PC-3 (cell line): ENCODE results near the gene ENAH. TPM values are rescaled to one million over a fixed set of nuclear protein-coding genes. Genes with fewer than 3 reads are reported as not detected.

Experiments used
- ATAC-seq: fragments of 200-7000 bp; cut with Tn5 transposase; 2 replicates; pipeline ENCODE4 v1.9.1; 2020; ENCODE audit warnings: mild to moderate bottlenecking, moderate library complexity
- BruUV-seq: library from RNA; stranded (reverse); fragments of 400-500 nt; replicated peaks from 2 replicates; lab custom pipeline; 2021; lab: Mats Ljungman, UMichigan
- CTCF ChIA-PET: fragments of 300-600 bp; sonication (Branson Sonifier 250); formaldehyde crosslinking; loops from one replicate; lab custom pipeline; 2022; ENCODE audit warnings: antibody characterized with exemption; lab: Charles Lee
- POLR2A ChIA-PET: fragments of 300-600 bp; sonication (Branson Sonifier 250); formaldehyde crosslinking; loops from one replicate; lab custom pipeline; 2022; ENCODE audit warnings: antibody characterized with exemption; ENCODE audit not compliant: unreplicated experiment; lab: Charles Lee
- DNase-seq: peaks from one replicate; pipeline ENCODE4 v3.0.0-alpha.2; 2015
- H2AFZ ChIP-seq: fragments of 300-600 bp; sonication (generic); 2 replicates; pipeline ENCODE4 v1.6.0; 2016; ENCODE audit warnings: antibody characterized with exemption, low read length
- H3F3A ChIP-seq: fragments of 300-600 bp; sonication (generic); one replicate; pipeline ENCODE4 v1.6.0; 2017; ENCODE audit warnings: antibody characterized with exemption, low read length, control low read depth, mild to moderate bottlenecking; ENCODE audit not compliant: unreplicated experiment
- H3K27ac ChIP-seq: fragments of 300-600 bp; sonication (generic); 2 replicates; pipeline ENCODE4 v1.5.1; 2016; ENCODE audit warnings: mild to moderate bottlenecking, low read length
- H3K27me3 ChIP-seq: fragments of 300-600 bp; sonication (generic); 2 replicates; pipeline ENCODE4 v1.6.1; 2016; ENCODE audit warnings: low read length, mixed read lengths
- H3K36me3 ChIP-seq: fragments of 300-600 bp; sonication (generic); 2 replicates; pipeline ENCODE4 v1.6.1; 2016; ENCODE audit warnings: low read depth, mixed run types, low read length, mixed read lengths
- H3K4me1 ChIP-seq: fragments of 300-600 bp; sonication (generic); 2 replicates; pipeline ENCODE4 v1.5.1; 2016; ENCODE audit warnings: low read length; ENCODE audit not compliant: insufficient read depth
- H3K4me2 ChIP-seq: fragments of 300-600 bp; sonication (generic); 2 replicates; pipeline ENCODE4 v1.6.0; 2016; ENCODE audit warnings: low read length
- H3K4me3 ChIP-seq: fragments of 300-600 bp; sonication (generic); 2 replicates; pipeline ENCODE4 v1.5.1; 2016; ENCODE audit warnings: mild to moderate bottlenecking, low read length, mixed read lengths
- H3K79me2 ChIP-seq: fragments of 300-600 bp; sonication (generic); 2 replicates; pipeline ENCODE4 v1.6.1; 2017; ENCODE audit warnings: low read length, mixed read lengths
- H3K9ac ChIP-seq: fragments of 300-600 bp; sonication (generic); 2 replicates; pipeline ENCODE4 v1.6.0; 2016; ENCODE audit warnings: mild to moderate bottlenecking, low read length
- H3K9me2 ChIP-seq: fragments of 300-600 bp; sonication (generic); replicated peaks from 2 replicates; pipeline ENCODE4 v1.6.1; 2016; ENCODE audit warnings: mixed run types, low read length, mixed read lengths
- H3K9me3 ChIP-seq: fragments of 300-600 bp; sonication (generic); 2 replicates; pipeline ENCODE4 v1.6.1; 2016; ENCODE audit warnings: low read length, mixed read lengths
- H4K20me1 ChIP-seq: fragments of 300-600 bp; sonication (generic); 2 replicates; pipeline ENCODE4 v1.6.1; 2016; ENCODE audit warnings: low read length, mixed read lengths
- EZH2 ChIP-seq: fragments of 300-600 bp; sonication (generic); IDR thresholded peaks from one replicate; pipeline ENCODE4 v1.6.1; 2017; ENCODE audit warnings: antibody characterized with exemption, mild to moderate bottlenecking, low read length; ENCODE audit not compliant: unreplicated experiment
- EZH2phosphoT487 ChIP-seq: fragments of 300-600 bp; sonication (generic); IDR thresholded peaks from 2 replicates; pipeline ENCODE4 v1.6.1; 2018; ENCODE audit warnings: mild to moderate bottlenecking, antibody characterized with exemption, low read length, borderline replicate concordance
- intact Hi-C: fragments of 100-400 bp; cut with micrococcal nuclease; formaldehyde crosslinking; loops from 2 replicates; pipeline ENCODE4 v1.9.0; 2023
- total RNA-seq: library from RNA; depleted of rRNA; stranded (reverse); fragments of >200 nt; gene quantifications from 2 replicates; pipeline ENCODE4 v1.2.3, GENCODE V29; 2014
- TF ChIP-seq, protein P1 (sequence below): fragments of 300-600 bp; sonication (generic); conservative IDR thresholded peaks from 2 replicates; pipeline ENCODE4 v1.5.1; 2017; ENCODE audit warnings: antibody characterized with exemption, low read depth, mild to moderate bottlenecking, low read length

Gene ENAH
- total RNA-seq, 1 experiment from 2014 or later, result 96.6 TPM

DNA sequence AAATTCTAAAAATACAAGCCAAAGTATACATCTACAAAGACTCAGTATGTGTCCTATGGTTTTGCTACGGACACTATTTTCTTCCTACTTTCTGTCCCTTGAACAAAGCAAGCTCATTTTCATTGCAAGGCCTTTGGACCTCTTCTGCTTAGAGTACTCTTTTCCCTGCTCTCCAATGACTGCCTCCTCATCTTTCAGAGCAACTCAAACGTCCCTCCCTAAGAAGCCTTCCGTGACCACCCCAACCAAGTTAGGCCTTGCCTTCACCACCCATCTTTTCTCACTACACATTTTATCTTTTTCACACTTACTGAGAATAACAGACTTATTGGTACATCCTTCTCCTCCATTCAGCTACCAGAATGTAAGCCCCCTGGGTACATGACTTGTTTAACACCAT is 39.9 kb downstream of the ENAH start:
- Histone ChIP-seq H3K27me3 (no peaks in the 10 kb centered on the region), H3K4me1 (peaks cover 20% of the 10 kb centered on the region), H3K9me3 (no peaks in the 10 kb centered on the region), H3K79me2 (peaks cover 88% of the 10 kb centered on the region), H3F3A (no peaks in the 10 kb centered on the region), H3K36me3 (no peaks in the 10 kb centered on the region), H3K9me2 (no peaks in the 10 kb centered on the region), H3K4me3 (no peak overlapping the region), H3K27ac (no peak overlapping the region), H3K4me2 (no peak overlapping the region), H2AFZ (no peak overlapping the region), H4K20me1 (peaks cover 18% of the 10 kb centered on the region), H3K9ac (no peak overlapping the region)
- CTCF ChIA-PET, result no interaction called here
- DNase-seq (no peak), ATAC-seq (no peak)
- TF ChIP-seq EZH2 (no peak), EZH2phosphoT487 (no peak)
- TF ChIP-seq, protein P1, sequence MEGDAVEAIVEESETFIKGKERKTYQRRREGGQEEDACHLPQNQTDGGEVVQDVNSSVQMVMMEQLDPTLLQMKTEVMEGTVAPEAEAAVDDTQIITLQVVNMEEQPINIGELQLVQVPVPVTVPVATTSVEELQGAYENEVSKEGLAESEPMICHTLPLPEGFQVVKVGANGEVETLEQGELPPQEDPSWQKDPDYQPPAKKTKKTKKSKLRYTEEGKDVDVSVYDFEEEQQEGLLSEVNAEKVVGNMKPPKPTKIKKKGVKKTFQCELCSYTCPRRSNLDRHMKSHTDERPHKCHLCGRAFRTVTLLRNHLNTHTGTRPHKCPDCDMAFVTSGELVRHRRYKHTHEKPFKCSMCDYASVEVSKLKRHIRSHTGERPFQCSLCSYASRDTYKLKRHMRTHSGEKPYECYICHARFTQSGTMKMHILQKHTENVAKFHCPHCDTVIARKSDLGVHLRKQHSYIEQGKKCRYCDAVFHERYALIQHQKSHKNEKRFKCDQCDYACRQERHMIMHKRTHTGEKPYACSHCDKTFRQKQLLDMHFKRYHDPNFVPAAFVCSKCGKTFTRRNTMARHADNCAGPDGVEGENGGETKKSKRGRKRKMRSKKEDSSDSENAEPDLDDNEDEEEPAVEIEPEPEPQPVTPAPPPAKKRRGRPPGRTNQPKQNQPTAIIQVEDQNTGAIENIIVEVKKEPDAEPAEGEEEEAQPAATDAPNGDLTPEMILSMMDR, result no peak
- BruUV-seq, result no TSS peak
- POLR2A ChIA-PET, result no interaction called here
- intact Hi-C loops, result no loop called here

DNA sequence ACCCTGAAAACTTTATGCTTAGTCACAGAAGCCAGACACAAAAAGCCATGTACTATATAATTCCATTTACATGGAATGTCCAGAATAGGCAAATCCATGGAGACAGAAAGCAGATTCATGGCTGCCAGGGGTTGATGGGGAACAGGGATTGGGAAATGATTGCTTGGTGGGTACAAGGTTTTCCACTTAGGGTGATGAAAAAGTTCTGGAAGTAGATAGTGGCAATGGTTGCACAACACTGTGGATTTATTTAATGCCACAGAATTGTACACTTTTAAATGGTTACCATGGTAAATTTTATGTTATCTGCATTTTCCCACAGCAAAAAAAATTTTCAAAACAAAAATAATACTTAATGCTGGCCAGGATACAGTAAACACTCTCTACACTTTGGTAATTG is 40.6 kb downstream of the ENAH start:
- no TSS peak for BruUV-seq
- ChIA-PET CTCF (no interaction called here), POLR2A (no interaction called here)
- Histone ChIP-seq H3K9me2 (no peaks in the 10 kb centered on the region), H3K9ac (no peak overlapping the region), H3K79me2 (peaks cover 88% of the 10 kb centered on the region), H3K4me2 (peak overlapping the region; percentile 30), H3K27me3 (no peaks in the 10 kb centered on the region), H2AFZ (no peak overlapping the region), H3K4me3 (no peak overlapping the region), H3F3A (no peaks in the 10 kb centered on the region), H3K27ac (no peak overlapping the region), H3K9me3 (no peaks in the 10 kb centered on the region), H4K20me1 (peaks cover 12% of the 10 kb centered on the region), H3K4me1 (peaks cover 12% of the 10 kb centered on the region), H3K36me3 (no peaks in the 10 kb centered on the region)
- no peak for TF ChIP-seq EZH2
- no peak for TF ChIP-seq EZH2phosphoT487
- TF ChIP-seq, protein P1, result no peak
- DNase-seq (no peak), ATAC-seq (no peak)
- intact Hi-C loops, result no loop called here

DNA sequence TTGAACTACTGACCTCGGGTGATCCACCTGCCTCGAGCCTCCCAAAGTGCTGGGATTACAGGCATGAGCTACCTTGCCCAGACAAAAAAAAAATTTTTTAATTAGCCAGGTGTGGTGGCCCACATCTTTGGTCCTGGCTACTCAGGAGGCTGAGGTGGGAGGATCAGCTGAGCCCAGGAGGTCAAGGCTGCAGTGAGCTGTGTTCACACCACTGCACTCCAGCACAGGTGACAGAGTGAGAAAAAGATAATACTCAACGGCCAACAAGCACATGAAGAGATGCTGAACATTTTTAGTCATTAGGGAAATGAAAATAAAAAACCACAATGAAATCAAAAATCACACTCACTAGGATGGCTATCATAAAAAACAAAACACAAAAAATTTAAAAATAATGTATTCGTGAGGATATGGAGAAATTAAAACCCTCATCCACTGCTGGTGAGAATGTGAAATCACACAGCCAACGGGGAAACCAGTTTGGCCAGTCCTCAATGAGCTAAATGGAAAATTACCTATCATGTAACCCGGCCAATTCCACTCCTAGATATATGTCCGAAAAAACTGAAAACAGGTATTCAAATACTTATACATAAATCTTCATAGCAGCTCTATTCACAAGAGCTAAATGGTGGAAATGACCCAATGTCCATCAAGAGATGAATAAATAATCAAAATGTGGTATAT is 41.2 kb downstream of the ENAH start:
- no peak overlapping the region for H2AFZ ChIP-seq
- peaks cover 88% of the 10 kb centered on the region for H3K79me2 ChIP-seq
- no peaks in the 10 kb centered on the region for H3K9me3 ChIP-seq
- ChIA-PET CTCF (no interaction called here), POLR2A (no interaction called here)
- ATAC-seq (no peak), DNase-seq (peak; percentile 51)
- H3K27ac ChIP-seq, result no peak overlapping the region
- H3K4me3 ChIP-seq, result no peak overlapping the region
- no TSS peak for BruUV-seq
- no peak overlapping the region for H3K9ac ChIP-seq
- no peaks in the 10 kb centered on the region for H3K9me2 ChIP-seq
- no peaks in the 10 kb centered on the region for H3K27me3 ChIP-seq
- intact Hi-C loops, result no loop called here
- peaks cover 10% of the 10 kb centered on the region; the same call in 1 of the 2 replicates for H4K20me1 ChIP-seq
- peaks cover 9% of the 10 kb centered on the region; the same call in 1 of the 2 replicates for H3K4me1 ChIP-seq
- H3F3A ChIP-seq, result no peaks in the 10 kb centered on the region
- H3K36me3 ChIP-seq, result no peaks in the 10 kb centered on the region
- H3K4me2 ChIP-seq, result peak overlapping the region; percentile 30
- no peak for TF ChIP-seq EZH2
- TF ChIP-seq, protein P1, result no peak
- TF ChIP-seq EZH2phosphoT487, result no peak
